Heart right ventricle (tissue), 16 donors: ENCODE measurements around the gene TTC9B. TPM values are rescaled to one million over a fixed set of nuclear protein-coding genes. Genes with fewer than 3 reads are reported as not detected.

Source experiments
- ATAC-seq, 8 donors: fragments of 200-7000 bp; cut with Tn5 transposase; one replicate each; pipeline ENCODE4 v1.9.1; 2020; ENCODE audit warnings: mild to moderate bottlenecking in 8 of 8, moderate library complexity in 8 of 8, moderate number of reproducible peaks in 1 of 8
- DNase-seq, 2 donors: peaks; one replicate each; pipeline ENCODE4 v3.0.0-alpha.2; 2020
- H3K27ac ChIP-seq, 10 donors: fragments of 200-600 bp; sonication (generic) in 2 of 10; one replicate each; pipeline versions ENCODE4 v1.5.0 to v1.8.0; 2020 to 2022; ENCODE audit warnings: mild to moderate bottlenecking in 3 of 10
- H3K27me3 ChIP-seq, 7 donors: fragments of 200-600 bp; one replicate each; pipeline ENCODE4 v1.8.0; 2021 to 2022; ENCODE audit warnings: mild to moderate bottlenecking in 2 of 7
- H3K36me3 ChIP-seq, 9 donors: fragments of 200-600 bp; sonication (generic) in 1 of 9; one replicate each; pipeline versions ENCODE4 v1.5.0 to v1.8.0; 2020 to 2022; ENCODE audit warnings: mild to moderate bottlenecking in 2 of 9
- H3K4me1 ChIP-seq, 9 donors: fragments of 200-600 bp; sonication (generic) in 1 of 9; one replicate each; pipeline versions ENCODE4 v1.5.0 to v1.8.0; 2020 to 2022; ENCODE audit warnings: mild to moderate bottlenecking in 4 of 9
- H3K4me3 ChIP-seq, 10 donors: fragments of 200-600 bp; sonication (generic) in 2 of 10; one replicate each; pipeline versions ENCODE4 v1.5.0 to v1.8.0; 2020 to 2022; ENCODE audit warnings: mild to moderate bottlenecking in 7 of 10, moderate library complexity in 2 of 10
- H3K9me3 ChIP-seq, 11 donors: fragments of 200-600 bp in 10 of 11; sonication (generic) in 2 of 11; one replicate each; pipeline versions ENCODE4 v1.5.0 to v1.8.0; 2013 to 2022; ENCODE audit warnings: mild to moderate bottlenecking in 2 of 11, control low read depth in 1 of 11, moderate library complexity in 1 of 11
- CTCF ChIP-seq, 9 donors: fragments of 200-600 bp; sonication (generic) in 2 of 9; IDR thresholded peaks; one replicate each; pipeline versions ENCODE4 v1.5.0 to v1.8.0; 2021 to 2022; ENCODE audit warnings: antibody characterized with exemption in 9 of 9, mild to moderate bottlenecking in 5 of 9, moderate library complexity in 1 of 9
- WGBS, 2 donors: extraction: QIAGEN DNeasy Blood & Tissue Kit; methylation state at CpG; one replicate each; pipeline ENCODE4 v1.1.7; 2013; ENCODE audit warnings: inconsistent platforms in 1 of 2; 5-methylcytosine and 5-hydroxymethylcytosine counted together
- intact Hi-C, 10 donors: fragments of 100-400 bp; cut with DNase I; formaldehyde crosslinking; loops; one replicate each; pipeline versions ENCODE4 v1.11.1 to v1.14.2; 2022
- polyA plus RNA-seq, 2 donors: library from polyadenylated mRNA; stranded (reverse); fragments of 200-250 nt; gene quantifications; one replicate each; pipeline ENCODE4 v1.2.3, GENCODE V29; 2013
- total RNA-seq, 10 donors: library from RNA; stranded (reverse); fragmentation: NEBNext Ultra II Directional in 3 of 10; extraction: Animal tissue kit (Norgen Biotek cat#: 25700) in 3 of 10; gene quantifications; one replicate each; pipeline versions ENCODE4 v1.2.1 to v1.2.4, GENCODE V29; 2021 to 2023
- donor health status: Arrhythmogenic right ventricular cardiomyopathy.
- donor health status: ischemic (EF 13 %, LVEDD 7.1; RV severe dilation, severe dysfunction).
- donor health status: healthy with polysubstance abuse.
- donor health status: DM: no; HTN: yes; CAD: no.
- donor health status: DM: no; HTN: no; CAD: no.
- donor health status: ischemic (EF 25% LVEDD 6.9; RV normal size, moderate dysfunction).
- donor health status: ischemic (EF 25% LVEDD 5.7; RV mildly dilated, moderate dysfunction).
- donor health status: healthy.
- donor health status: DM: yes; HTN: yes; CAD: no.
- donor health status: Ischemic cardiomyopathy.
- donor health status: ischemic (EF 35%, LVEDD 5.7; RV mildly dilated, moderate dysfunction).
- donor health status: nonischemic (EF 11% LVEDD 7.7; RV severe dilation, severe dysfunction).
- donor health status: DM: yes; HTN: yes; CAD: no.
- donor health status: PGD.
- donor health status: ischemic (EF 29% LVEDD 5.4; RV normal size, mild dysfunction).
- donor health status: nonischemic (EF 23%, LVEDD 6.1; RV moderate dilation, normal function).

Gene TTC9B
- total and polyA plus RNA-seq, 12 donors, result not detected

- peaks cover 5 to 42% (median 27%) of the 10 kb centered on the region in 7 donors for H3K27me3 ChIP-seq
- WGBS, 2 donors, result 88 to 90% methylated on average over 5 of the region's 5 CpGs
- no peak overlapping the region for H3K4me3 ChIP-seq
- peaks cover 16 to 42% (median 30%) of the 10 kb centered on the region in 9 donors for H3K4me1 ChIP-seq
- intact Hi-C loops, result loop anchor here in 1 of 10 donors (10.0 kb wide), 1 partner anchor 434 kb away; no protein-coding TSS in a partner anchor
- peaks cover 0 to 14% (median 0%) of the 10 kb centered on the region in 9 donors for H3K36me3 ChIP-seq
- ATAC-seq (no peak), DNase-seq (no peak)
- no peak for TF ChIP-seq CTCF (IDR thresholded peaks at IDR 0.05)
- H3K9me3 ChIP-seq, result no peaks in the 10 kb centered on the region
- H3K27ac ChIP-seq, result no peak overlapping the region
These were observed 10.7 kb upstream of the TTC9B start for GRCh38 chr19:40228863-40229262.

- Histone ChIP-seq H3K4me3 (no peak overlapping the region), H3K27ac (no peak overlapping the region), H3K4me1 (peaks cover 16 to 48% (median 30%) of the 10 kb centered on the region in 9 donors), H3K27me3 (peaks cover 5 to 47% (median 31%) of the 10 kb centered on the region in 7 donors), H3K9me3 (no peaks in the 10 kb centered on the region), H3K36me3 (peaks cover 0 to 9% (median 0%) of the 10 kb centered on the region in 9 donors)
- intact Hi-C loops, result loop anchor here in 1 of 10 donors (10.0 kb wide), 1 partner anchor 434 kb away; no protein-coding TSS in a partner anchor
- DNase-seq (no peak), ATAC-seq (no peak)
- TF ChIP-seq CTCF (IDR thresholded peaks at IDR 0.05), result no peak
- WGBS, 2 donors, result 45 to 55% methylated on average over 10 of the region's 10 CpGs
These were observed 10.2 kb upstream of the TTC9B start for GRCh38 chr19:40228346-40228745.

GRCh38 chr19:40225440-40226305 lies 7.5 kb upstream of the TTC9B start:
- H3K9me3 ChIP-seq, result no peaks in the 10 kb centered on the region
- H3K4me1 ChIP-seq, result peaks cover 10 to 31% (median 15%) of the 10 kb centered on the region in 9 donors
- peaks cover 5 to 68% (median 39%) of the 10 kb centered on the region in 7 donors for H3K27me3 ChIP-seq
- H3K36me3 ChIP-seq, result no peaks in the 10 kb centered on the region
- H3K27ac ChIP-seq, result no peak overlapping the region
- intact Hi-C loops, result loop anchor here in 1 of 10 donors (10.0 kb wide), 1 partner anchor 431 kb away; no protein-coding TSS in a partner anchor
- WGBS, 2 donors, result 26 to 29% methylated on average over 21 of the region's 21 CpGs
- ATAC-seq, result no peak
- DNase-seq, result no peak
- peak overlapping the region in 9 of 10 donors; percentile 14 to 55 (median 37) for H3K4me3 ChIP-seq
- TF ChIP-seq CTCF (IDR thresholded peaks at IDR 0.05), result no peak

- no peak for TF ChIP-seq CTCF (IDR thresholded peaks at IDR 0.05)
- Histone ChIP-seq H3K36me3 (no peaks in the 10 kb centered on the region), H3K27ac (no peak overlapping the region), H3K4me3 (no peak overlapping the region), H3K9me3 (no peaks in the 10 kb centered on the region), H3K27me3 (peaks cover 5 to 77% (median 46%) of the 10 kb centered on the region in 7 donors), H3K4me1 (peaks cover 10 to 33% (median 15%) of the 10 kb centered on the region in 9 donors)
- DNase-seq (no peak), ATAC-seq (no peak)
- WGBS, 2 donors, result 78 to 80% methylated on average over 32 of the region's 32 CpGs
- intact Hi-C loops, result loop anchor here in 2 of 10 donors (5.0 to 10.0 kb wide), 2 partner anchors 87 to 430 kb away; no protein-coding TSS in a partner anchor
These were observed 6.4 kb upstream of the TTC9B start for GRCh38 chr19:40224342-40225150.
